GM19240 (cell line): Measurements from ENCODE around the gene FHIT.

Source experiments
- DNase-seq: peaks from one replicate; pipeline ENCODE4 v3.0.0; 2011; ENCODE audit warnings: low spot score; ENCODE audit not compliant: insufficient read length

The FHIT gene

DNA sequence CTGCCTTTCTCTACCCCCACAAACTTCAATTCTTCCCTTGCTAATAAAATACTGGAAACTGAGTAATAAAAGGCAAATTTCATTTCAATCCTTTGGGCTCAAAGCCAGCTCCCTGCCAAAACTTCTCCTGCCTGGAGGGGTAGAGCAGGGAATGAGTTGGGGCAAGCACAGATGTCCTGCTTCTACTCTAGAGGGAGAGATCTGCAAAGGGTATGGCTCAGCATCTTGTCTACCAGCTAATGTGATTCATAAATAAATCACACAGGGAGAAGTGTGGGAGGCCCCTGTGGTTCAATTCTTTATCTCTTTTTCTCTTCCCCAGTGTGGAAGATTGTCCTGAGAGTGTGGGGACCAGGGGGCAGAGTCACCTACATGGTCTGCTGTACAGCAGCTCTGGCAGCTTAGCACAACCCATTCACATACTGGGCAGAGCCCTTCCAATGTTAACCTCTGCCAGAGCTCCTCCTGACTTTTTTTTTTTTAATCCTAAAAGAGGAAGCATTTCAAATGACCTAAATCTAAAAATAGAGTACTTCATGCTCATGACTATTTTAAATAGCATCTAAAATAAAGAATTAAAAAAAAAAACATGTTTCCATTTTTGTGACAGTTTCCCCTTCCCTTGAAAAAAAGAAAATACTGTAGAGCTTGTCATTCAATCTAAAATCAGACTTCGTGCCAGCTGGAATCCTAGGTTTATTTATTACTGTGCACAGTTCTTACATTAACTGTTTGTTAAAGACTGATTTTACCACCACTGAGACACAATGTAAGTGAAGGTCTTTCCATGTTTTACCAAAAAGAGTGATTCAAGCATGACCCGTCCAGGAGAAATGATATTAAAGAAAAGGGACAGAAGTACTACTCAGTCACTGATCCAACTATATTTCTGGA, 1117.7 kb downstream of the FHIT start:
- no peak for DNase-seq

DNA sequence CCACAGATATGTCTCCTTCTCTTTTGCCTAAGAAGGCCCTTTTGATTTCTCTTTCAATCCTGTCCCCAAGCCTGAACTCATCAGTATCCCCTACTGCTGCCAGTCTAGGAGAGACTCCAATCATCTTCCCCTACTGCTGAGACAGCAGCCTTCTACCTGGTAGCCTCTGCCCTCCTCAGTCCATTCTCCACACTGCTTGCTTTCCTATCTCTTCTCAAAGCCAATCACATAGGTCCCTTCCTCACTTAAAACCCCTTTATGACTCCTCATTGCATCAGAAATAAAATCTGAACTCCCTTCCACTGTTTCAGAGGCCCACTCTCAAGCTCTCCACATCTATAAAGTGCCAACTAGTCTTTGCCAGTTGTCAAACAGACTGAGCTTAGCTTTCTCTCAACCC, 1119.6 kb downstream of the FHIT start:
- DNase-seq, result no peak

DNA sequence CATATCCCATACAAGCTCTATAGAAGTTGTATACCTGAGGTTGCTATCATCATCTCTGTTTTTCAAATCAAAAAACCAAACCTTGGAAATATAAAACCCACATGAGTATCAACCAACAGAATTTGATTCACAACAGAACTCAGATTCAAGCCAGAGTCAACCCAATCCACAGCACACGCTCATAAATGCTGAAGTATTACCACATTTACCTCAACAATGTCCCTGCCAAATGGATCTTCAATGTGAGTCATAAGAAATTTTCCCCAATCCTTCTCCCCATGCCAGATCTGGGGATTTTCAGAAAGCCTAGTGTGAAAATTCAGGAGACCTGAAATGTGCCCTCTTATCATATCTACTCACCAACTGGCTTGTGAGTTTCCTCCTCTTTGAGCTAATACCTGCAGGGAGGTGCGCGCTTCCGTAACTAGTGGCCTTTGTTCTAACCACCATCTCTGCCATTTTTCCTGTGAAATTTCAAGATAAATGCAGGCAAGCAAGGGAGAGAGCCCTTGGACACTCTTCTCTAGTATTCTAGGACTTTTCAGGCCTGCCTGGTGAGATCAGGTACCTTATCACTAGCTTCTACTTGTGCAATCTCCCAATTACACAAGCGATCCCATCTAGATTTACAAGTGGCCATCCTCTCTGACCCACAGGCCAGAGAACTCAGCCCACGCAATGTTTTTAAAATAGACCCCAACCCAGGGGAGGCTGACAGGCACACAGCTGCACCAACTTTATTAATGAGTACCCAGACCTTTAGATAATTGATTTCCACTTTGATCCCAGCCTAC, 1124.5 kb downstream of the FHIT start:
- DNase-seq, result no peak

DNA sequence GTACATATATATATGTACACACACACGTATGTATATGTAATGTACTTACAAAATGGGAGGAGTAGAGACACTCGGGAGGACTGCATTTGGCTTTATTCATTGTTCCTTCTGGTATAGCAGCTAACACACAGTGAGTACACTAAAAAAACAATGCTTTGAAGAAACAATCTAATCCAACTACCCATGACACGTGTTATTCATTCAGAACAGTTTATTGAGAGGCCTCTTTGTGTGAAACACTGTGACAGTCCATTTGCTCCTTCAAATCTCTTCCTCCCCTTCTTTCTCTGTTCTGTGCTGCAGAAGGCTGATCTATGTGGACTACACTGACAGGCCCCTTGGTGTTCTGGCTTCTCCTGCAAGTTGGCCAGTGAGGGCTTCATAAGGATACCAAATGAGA, 1125.6 kb downstream of the FHIT start:
- no peak for DNase-seq

DNA sequence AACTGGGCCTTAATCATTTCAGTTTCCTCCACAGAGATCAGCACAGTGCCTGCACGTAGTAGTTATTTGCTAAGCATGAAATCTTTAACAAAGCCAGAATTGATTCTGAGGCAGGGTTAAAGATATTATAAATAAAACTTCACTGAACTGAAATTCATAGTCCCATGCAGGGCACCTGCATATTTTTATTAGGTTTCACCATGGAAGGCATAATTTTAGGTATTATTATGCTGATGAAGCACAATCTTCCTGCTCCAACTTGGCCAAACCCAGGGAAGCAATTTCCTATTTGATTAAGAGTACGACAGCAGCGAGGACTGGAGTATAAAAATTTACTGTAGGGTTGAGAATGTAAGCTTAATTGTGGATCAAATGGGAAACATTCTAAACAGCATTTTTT, 1131.0 kb downstream of the FHIT start:
- no peak for DNase-seq

DNA sequence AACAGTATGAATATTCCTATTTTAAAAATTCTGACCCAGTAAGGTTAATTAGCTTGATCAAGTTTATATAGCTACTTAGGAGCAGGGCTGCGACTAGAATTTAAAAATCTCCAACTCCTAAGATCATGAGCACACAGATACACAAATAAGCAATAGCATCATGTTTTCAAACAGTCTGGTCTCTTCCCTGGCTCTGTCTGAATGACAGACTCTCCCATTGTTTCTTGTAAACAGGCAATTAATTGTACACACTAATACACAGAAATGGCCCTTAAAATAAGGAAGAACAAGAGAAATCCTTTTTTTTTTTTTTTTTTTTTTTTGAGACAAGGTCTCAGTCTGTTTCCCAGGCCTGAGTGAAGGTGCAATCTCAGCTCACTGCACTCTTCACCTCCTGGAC, 1137.1 kb downstream of the FHIT start:
- no peak for DNase-seq

DNA sequence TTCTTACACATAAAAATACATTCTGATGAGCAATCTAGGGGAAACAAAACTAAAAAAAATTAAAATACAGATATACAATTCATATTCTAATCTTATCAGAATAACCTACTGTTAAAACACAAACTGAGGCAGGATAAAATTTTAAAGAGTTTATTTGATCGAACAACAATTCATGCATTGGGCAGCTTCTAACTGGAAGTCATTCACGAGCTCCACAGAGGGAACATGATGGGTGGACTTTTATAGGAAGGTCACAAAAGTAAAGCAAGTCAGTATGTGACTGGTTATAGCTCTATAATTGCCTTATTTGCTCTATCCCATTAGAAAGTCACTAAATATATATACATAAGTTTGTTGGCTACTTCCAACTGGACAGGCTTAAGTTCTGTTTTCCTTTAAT, 1144.0 kb downstream of the FHIT start:
- no peak for DNase-seq

DNA sequence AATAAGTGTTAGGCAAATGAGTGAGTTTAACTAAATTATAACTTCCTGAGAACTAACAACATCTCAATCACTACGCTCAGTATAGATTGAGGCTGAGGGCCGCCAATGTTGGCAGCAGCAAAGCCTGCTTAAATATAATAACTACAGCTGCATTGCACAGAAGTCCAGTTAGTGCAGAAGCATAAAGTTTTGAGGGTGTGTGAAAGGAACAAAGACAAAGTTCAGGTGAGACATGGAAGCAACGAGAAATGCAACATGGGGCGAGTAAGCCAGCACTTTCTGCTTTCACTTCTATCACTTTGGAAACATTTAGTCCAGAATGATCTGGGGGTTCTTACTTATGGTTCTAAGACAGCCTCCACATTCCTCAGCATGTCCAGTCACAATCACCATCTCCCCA, 1149.1 kb downstream of the FHIT start:
- no peak for DNase-seq

DNA sequence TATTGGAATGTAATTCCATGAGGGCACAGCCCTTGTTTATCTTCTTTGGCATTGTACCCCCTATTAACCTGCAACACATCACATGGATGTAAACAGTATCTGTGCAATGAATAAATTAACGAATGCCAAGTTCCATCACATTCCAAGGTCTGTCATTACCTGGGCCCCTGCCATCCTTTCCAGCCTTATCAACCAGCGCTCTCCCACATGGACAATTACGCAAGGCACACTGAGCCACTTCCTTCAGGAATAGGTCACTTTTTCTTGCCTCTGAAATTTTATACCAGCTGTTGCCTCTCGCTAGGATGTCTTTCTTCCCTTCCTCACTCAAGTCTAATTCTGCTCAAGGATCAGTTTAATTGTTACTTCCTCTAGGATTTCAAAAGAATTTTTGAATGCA, 1149.6 kb downstream of the FHIT start:
- no peak for DNase-seq

DNA sequence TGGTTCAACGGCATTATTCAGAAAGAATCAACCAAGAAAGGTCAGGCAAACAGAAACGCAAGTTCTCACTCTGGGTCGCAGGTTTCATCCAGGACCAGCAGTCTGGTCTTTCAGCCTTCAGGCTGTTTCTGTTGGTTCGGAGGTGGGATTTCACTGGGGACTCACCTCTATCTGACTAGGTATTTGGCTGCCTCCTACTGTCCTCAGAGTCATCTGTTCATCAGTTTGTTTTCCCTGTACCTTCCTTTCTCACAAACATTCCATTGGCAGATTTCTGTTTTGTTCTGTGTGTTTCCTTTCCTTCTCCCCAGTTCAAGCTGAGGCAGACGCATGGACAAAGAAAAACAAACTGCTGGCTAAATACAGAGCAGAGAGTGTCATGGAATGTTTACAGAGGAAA, 1154.8 kb downstream of the FHIT start:
- no peak for DNase-seq

DNA sequence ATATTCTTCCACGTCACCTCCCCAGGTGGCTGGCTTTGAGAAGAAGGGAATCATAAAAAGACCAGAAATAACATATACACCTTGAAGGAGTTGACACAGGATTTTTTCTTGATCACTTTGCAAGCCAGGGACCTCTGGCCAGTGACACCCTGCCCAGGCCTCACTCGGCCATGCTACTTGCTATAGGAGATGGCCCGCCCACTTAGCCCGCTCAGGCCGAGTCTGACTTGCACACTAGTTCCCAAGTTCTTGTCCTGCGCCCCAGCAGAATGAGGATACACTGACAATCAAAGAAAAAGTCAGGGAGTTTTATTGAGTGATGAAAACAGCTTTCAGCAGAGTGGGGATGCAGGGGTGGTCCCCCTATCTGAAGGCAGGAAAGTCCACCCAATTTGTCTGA, 1155.3 kb downstream of the FHIT start:
- DNase-seq, result no peak

DNA sequence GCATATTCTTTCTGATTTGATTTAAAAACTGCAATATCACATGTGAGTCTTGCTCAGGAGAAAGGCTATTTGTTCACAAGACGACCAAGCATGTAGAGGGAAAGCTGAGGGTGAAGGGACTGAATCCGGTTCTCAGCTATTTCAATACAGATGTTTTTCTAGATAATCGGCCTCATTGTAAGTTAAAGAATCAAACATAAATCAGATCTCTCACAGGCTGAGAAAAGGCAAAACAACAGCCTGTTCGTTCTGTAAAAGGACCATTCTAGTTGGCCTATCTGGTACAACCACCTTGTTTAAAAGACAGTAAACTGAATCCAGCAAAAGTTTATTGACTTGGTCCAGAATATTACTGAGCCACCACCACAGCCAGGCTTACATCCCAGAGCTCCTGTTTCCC, 1155.7 kb downstream of the FHIT start:
- no peak for DNase-seq

DNA sequence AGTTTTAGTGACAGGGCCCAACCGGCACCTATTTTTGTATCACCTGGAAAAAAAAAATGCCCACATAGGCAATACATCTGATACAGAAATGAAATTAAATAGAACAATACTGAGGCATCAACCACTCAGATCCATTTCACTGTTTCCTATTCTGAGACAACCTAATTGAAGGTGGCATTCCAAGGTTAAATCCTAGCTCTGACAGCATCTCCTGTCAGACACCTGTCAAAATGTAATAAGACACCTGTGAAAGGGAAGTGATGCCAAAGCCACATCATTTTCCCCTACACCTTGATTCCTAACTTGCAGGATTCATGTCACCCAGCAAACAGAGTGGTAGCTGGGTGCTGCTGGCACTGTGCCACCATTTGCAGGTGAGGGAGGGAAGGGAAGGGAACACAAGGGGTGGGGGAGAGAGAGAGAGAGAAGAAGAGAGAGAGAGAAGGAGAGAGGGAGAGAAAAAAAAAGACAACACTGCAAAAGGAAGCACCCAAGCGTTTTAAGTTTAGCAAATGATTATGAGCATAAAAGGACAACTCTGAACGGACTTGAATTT, 1156.8 kb downstream of the FHIT start:
- no peak for DNase-seq

DNA sequence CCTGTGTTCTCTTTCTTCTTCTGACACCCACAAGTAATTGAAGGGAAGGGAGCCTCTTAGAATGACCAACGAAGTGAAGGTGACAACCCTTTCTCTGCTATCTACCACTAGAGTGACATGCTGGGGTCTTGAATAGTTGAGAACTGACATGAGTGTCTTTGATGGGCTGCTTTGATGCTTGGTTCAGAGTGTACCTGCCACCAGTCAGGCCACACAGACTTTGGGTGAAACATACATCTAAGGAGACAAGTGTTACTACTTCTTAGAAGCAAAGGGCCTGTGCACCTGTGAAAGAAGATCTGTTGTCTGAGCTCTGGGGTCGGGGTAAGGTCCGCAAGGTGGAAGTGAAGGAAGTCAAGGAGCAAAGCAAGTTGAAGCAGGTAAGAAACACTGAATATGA, 1160.7 kb downstream of the FHIT start:
- no peak for DNase-seq

DNA sequence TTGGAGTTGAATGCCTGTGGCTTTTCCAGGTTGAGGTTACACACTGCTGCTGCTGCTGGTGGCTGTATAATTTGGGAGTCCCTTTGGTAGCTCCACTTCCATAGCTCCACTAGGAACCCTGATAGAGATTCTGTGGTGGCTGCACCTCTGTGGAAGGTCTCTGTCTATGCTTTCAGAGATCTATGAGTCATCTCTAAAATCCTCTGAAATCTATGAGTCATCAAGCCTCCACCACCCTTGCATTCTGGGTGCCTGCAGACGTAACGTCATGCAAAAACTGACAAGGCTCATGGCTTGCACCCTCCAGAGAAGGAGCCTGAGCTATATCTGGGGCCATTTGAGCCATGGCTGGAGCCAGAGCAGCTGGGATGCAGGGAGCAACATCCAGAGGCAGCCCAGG, 1164.4 kb downstream of the FHIT start:
- DNase-seq, result peak; percentile 6

DNA sequence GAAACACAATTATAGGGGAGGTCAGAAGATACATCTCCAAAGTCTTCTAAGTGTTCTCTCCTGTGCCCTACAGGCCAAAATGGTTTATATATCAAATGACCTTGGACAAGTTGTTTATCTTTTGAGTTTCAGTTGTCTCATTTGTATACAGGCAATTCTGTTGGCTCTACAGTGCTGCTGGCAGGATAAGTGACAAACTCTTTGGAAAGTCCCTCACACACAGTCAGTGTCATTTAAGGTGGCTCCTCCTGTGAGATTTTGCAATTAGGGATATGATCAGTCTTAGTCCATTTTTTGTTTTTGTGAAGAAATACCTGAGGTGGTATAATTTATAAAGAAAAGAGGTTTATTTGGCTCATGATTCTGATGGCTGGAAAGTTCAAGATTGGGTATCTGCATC, 1165.6 kb downstream of the FHIT start:
- DNase-seq, result no peak

DNA sequence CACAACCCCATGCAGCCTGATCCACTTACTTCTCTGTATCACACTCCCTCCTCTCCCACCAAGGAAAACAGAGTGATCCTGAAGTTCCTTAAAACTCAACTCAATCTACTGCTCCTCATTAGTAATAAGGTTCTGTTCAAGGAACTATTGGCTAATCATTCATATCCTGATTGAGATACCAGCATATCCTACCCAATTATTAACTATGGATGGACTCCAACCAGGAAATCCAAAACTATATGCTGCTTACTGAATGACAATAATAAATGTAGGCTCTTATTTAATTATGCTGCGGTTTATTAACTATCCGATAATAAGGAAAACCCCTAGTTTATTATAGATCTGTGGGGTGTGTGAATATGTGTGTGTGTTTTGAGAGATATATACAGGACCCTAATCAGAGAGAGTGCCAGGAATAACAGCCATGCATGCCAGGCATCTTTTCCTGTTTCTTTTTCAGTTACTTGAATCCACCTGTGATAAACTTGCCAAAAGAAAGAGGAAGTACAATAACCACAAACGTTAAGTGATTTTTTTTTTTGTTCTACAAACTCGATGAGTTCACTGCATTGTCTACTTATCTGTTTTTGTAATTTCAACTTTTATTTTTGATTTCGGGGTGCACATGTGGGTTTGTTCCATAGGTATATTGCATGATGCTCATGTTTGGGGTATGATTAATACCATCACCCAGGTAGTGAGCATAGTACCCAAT, 1169.7 kb downstream of the FHIT start:
- no peak for DNase-seq

DNA sequence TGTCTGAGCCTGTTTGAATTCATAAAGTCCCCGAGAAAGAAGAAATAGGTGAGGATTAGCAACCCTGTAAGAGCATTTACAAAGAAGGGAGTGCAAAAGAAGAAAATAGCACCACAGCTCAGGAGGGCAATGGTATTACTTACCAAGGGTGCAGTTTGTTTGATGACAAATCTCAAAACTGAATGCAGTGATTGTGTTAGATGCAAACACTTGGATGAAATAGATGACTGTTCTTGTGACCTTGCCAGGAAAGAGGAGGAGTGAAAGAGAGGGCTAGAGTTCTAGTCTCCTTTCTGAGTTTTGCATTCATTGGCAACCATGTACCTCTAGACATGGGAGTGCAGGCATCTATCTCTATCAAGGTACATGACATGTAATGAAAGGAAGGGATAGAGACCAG, 1170.6 kb downstream of the FHIT start:
- no peak for DNase-seq

DNA sequence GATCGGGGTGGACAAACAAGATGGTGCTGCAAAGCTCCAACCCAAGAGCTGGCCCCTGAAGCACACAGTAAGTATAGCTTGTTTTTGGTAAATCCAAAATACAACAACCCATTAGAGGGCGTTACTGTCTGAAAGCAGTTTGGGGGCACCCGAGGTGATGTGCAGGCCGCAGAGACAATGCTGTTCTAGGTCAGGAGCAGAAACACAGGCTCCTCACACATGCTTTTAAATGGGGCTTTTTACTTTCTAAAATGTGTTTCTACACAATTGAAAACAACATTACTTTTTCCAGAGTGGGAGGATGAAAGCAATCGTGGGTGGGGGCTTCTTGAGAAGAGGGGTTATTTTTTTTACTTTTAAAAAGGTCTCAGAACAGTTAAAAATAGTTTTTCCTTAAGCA, 1172.2 kb downstream of the FHIT start:
- no peak for DNase-seq

DNA sequence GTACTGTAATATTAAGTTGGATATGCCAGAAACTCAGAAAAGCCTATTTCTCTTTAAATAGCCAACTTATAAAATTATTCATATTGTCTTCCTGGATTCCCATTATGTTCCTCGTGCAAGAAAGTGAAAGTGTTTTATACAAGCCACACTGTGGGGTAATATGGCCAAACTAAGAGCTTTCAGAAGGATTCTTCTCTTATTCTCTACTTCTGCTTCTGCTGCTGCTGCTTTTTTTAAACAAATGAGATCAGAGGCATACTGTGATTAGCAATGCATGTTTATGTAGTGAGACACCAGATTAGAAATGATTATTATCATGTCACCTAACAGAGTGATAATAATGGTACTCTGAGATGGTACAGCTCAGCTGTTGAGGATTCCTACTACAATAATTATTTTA, 1174.9 kb downstream of the FHIT start:
- no peak for DNase-seq

DNA sequence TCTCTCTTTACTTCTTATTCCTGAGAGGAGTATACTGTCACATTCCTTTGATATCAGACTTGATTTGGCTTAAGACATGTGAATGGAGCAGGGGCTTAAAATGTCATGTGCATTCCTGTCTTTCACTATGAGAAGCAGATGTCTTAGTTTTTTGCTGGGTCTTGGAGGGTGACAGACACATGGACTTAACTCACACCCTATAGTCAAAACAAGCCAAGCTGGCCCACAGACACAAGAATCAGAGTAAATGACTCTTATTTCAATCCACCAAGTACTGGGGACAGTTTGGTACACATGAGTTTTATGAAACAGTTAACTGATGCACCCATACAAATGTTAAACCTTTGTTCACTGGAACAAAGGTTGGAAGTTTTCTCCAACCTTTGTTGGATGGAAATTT, 1177.3 kb downstream of the FHIT start:
- DNase-seq, result no peak

DNA sequence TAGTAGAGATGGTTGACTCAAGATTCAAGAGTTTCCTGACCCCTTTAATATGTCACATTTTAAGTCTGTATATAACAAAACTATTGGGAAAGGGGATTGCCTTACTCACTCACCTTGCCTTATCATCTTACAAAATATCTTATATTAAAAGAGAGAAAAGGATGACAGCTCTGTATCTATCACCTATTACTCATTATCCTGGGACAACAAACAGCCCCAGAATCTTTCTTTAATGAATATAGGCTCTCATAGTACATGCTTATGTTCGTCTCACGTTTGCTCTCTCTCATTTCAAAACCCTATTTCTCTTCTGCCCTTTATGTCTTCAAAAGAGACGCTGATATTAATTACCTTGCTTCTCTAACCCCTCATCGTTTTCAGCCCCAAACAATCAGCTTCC, 1178.0 kb downstream of the FHIT start:
- no peak for DNase-seq
